ENCODE data around the gene DCDC2C. TPM values are rescaled to one million over a fixed set of nuclear protein-coding genes. Genes with fewer than 3 reads are reported as not detected.

The DCDC2C gene
- polyA plus RNA-seq, 3 donors, result not detected

DNA sequence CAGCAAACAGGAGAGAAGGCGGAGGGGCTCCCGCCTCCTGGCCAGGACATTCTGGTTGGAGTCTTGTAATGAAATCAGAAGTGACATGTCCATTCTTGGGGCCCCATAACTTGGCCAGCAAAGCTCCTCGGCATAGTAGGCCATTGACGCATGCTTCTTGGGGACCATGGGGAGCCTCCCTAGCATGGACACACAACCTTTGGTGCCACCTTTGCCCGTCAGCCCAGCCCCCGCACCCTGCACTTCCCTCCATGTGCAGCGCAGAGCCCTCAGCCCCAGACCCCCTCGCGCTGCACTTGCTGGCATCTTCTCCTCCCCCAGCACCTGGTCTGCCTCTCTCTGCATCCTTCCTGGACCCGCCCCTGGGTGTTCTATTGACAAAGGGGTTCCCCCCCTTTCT lies 23.1 kb downstream of the DCDC2C start:
- Mint-ChIP-seq H3K9me3 (peaks cover 0 to 5% (median 0%) of the 10 kb centered on the region in 7 donors), H3K4me3 (no peak overlapping the region), H3K27ac (no peak overlapping the region), H3K36me3 (no peaks in the 10 kb centered on the region), H3K27me3 (ENCODE audit: low read depth in 3 of 3) (peaks cover 1 to 8% (median 2%) of the 10 kb centered on the region in 3 donors), H3K4me1 (peaks cover 3% of the 10 kb centered on the region)
- H3K36me3 ChIP-seq (replicated peaks in 1 of 2; ENCODE audit: control insufficient read depth in 1 of 2, insufficient read depth in 2 of 2, low read length in 2 of 2), result no peaks in the 10 kb centered on the region
- H3K4me2 ChIP-seq (replicated peaks; ENCODE audit: extremely low read depth, low read length, poor library complexity, severe bottlenecking), result no peak overlapping the region
- no peak overlapping the region for H2AFZ ChIP-seq (ENCODE audit: insufficient read depth, low read depth, low read length, poor library complexity, severe bottlenecking)
- H3K4me3 ChIP-seq (replicated peaks in 1 of 3; ENCODE audit: low read depth in 2 of 3, low read length in 3 of 3), result no peak overlapping the region
- TF ChIP-seq, protein P1, sequence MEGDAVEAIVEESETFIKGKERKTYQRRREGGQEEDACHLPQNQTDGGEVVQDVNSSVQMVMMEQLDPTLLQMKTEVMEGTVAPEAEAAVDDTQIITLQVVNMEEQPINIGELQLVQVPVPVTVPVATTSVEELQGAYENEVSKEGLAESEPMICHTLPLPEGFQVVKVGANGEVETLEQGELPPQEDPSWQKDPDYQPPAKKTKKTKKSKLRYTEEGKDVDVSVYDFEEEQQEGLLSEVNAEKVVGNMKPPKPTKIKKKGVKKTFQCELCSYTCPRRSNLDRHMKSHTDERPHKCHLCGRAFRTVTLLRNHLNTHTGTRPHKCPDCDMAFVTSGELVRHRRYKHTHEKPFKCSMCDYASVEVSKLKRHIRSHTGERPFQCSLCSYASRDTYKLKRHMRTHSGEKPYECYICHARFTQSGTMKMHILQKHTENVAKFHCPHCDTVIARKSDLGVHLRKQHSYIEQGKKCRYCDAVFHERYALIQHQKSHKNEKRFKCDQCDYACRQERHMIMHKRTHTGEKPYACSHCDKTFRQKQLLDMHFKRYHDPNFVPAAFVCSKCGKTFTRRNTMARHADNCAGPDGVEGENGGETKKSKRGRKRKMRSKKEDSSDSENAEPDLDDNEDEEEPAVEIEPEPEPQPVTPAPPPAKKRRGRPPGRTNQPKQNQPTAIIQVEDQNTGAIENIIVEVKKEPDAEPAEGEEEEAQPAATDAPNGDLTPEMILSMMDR (IDR thresholded peaks at IDR 0.05), result no peak
- no peak overlapping the region for H3K9ac ChIP-seq (ENCODE audit: insufficient read depth, low read length, poor library complexity, severe bottlenecking)
- H4K20me1 ChIP-seq (ENCODE audit: insufficient read depth, low read length), result no peaks in the 10 kb centered on the region
- no peaks in the 10 kb centered on the region for H3K79me2 ChIP-seq (ENCODE audit: insufficient read depth, low read length)
- intact Hi-C loops (cut with micrococcal nuclease), result no loop called here
- H3K9me3 ChIP-seq (replicated peaks in 1 of 2; ENCODE audit: control insufficient read depth in 1 of 2, insufficient read depth in 1 of 2, low read length in 2 of 2), result no peaks in the 10 kb centered on the region
- no peaks in the 10 kb centered on the region for H3K27me3 ChIP-seq (ENCODE audit: control insufficient read depth in 2 of 2, insufficient read depth in 2 of 2, low read length in 2 of 2)
- 97% methylated on average over 8 of the region's 10 CpGs for WGBS (ENCODE audit: insufficient coverage)
- no peaks in the 10 kb centered on the region for H3K4me1 ChIP-seq (ENCODE audit: control insufficient read depth in 1 of 2, insufficient read depth in 2 of 2, low read length in 2 of 2)
- H3K27ac ChIP-seq (ENCODE audit: low read depth in 1 of 2, low read length in 2 of 2), result no peak overlapping the region
- no peak for DNase-seq

DNA sequence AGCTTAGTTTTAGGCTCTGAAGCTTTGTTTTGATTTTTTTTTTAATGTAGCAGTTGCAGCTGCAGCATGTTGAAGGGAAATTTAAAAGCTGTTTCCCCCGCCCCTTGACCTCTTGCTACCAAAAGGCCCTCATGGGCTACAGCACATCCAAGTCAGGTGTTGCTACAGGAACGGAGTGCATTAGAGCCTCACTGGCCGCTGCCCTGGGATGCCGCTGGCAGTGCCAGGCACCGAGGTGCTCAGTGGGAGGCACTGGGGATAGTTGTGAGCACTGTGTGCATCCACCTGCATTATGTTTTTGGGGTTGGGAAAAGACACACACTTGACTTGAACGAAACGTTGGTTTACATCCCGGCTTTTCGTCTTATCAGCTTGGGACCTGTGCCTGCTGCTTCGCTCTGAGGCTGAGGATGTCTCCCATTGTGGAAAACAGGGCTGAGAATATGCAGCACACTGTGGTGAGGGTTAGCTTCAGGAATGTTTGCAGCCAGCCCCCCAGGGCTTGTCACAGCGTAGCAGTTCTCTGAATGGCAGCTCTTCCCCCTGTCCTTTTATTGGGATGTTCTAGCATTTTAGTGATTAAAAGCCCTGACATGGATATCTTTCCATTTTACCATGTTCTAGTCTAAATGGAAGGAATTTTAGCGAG lies 24.1 kb downstream of the DCDC2C start:
- TF ChIP-seq, protein P1 (IDR thresholded peaks at IDR 0.05), result no peak
- Mint-ChIP-seq H3K4me1 (peaks cover 3% of the 10 kb centered on the region), H3K27ac (no peak overlapping the region), H3K36me3 (no peaks in the 10 kb centered on the region), H3K4me3 (no peak overlapping the region), H3K9me3 (peaks cover 0 to 5% (median 0%) of the 10 kb centered on the region in 7 donors), H3K27me3 (ENCODE audit: low read depth in 3 of 3) (peaks cover 1 to 8% (median 6%) of the 10 kb centered on the region in 3 donors)
- no peak for DNase-seq
- Histone ChIP-seq H3K27ac (ENCODE audit: low read depth in 1 of 2, low read length in 2 of 2) (no peak overlapping the region), H4K20me1 (ENCODE audit: insufficient read depth, low read length) (no peaks in the 10 kb centered on the region), H2AFZ (ENCODE audit: insufficient read depth, low read depth, low read length, poor library complexity, severe bottlenecking) (no peak overlapping the region), H3K79me2 (ENCODE audit: insufficient read depth, low read length) (no peaks in the 10 kb centered on the region), H3K36me3 (replicated peaks in 1 of 2; ENCODE audit: control insufficient read depth in 1 of 2, insufficient read depth in 2 of 2, low read length in 2 of 2) (no peaks in the 10 kb centered on the region), H3K27me3 (ENCODE audit: control insufficient read depth in 2 of 2, insufficient read depth in 2 of 2, low read length in 2 of 2) (no peaks in the 10 kb centered on the region), H3K9me3 (replicated peaks in 1 of 2; ENCODE audit: control insufficient read depth in 1 of 2, insufficient read depth in 1 of 2, low read length in 2 of 2) (no peaks in the 10 kb centered on the region), H3K4me3 (replicated peaks in 1 of 3; ENCODE audit: low read depth in 2 of 3, low read length in 3 of 3) (no peak overlapping the region), H3K4me1 (ENCODE audit: control insufficient read depth in 1 of 2, insufficient read depth in 2 of 2, low read length in 2 of 2) (no peaks in the 10 kb centered on the region), H3K9ac (ENCODE audit: insufficient read depth, low read length, poor library complexity, severe bottlenecking) (no peak overlapping the region), H3K4me2 (replicated peaks; ENCODE audit: extremely low read depth, low read length, poor library complexity, severe bottlenecking) (no peak overlapping the region)
- 89% methylated on average over 8 of the region's 12 CpGs for WGBS (ENCODE audit: insufficient coverage)
- intact Hi-C loops (cut with micrococcal nuclease), result no loop called here

All from CD14-positive monocyte (primary cell).